ENCODE measurements around the gene SCYGR4. TPM values are rescaled to one million over a fixed set of nuclear protein-coding genes. Genes with fewer than 3 reads are reported as not detected.

Gene SCYGR4
- total RNA-seq, 4 donors from 2014 or later: 1.3 to 7.2 (median 1.5) TPM; not detected in 1

- 76% methylated on average over 10 of the region's 16 CpGs for WGBS
- no peak for TF ChIP-seq EP300 (IDR thresholded peaks at IDR 0.05)
- no peak for TF ChIP-seq POLR2A (IDR thresholded peaks at IDR 0.05)
- Histone ChIP-seq H3K36me3 (no peaks in the 10 kb centered on the region), H3K9me3 (no peaks in the 10 kb centered on the region), H3K27ac (no peak overlapping the region), H3K4me3 (no peak overlapping the region), H3K27me3 (no peaks in the 10 kb centered on the region), H3K4me1 (peaks cover 2% of the 10 kb centered on the region)
- no peak for DNase-seq (ENCODE audit: low spot score in 2 of 2)
Measured at GRCh38 chr2:227608561-227609338, 8.5 kb upstream of the SCYGR4 start.

- H3K27me3 ChIP-seq: no peaks in the 10 kb centered on the region
- H3K27ac ChIP-seq: no peak overlapping the region
- no peak for TF ChIP-seq POLR2AphosphoS5 (IDR thresholded peaks at IDR 0.05)
- no peak for TF ChIP-seq EP300 (IDR thresholded peaks at IDR 0.05)
- no peak for TF ChIP-seq POLR2A (IDR thresholded peaks at IDR 0.05)
- no peak for TF ChIP-seq CTCF (IDR thresholded peaks at IDR 0.05)
- H3K4me1 ChIP-seq: peaks cover 2% of the 10 kb centered on the region
- H3K4me3 ChIP-seq: no peak overlapping the region
- DNase-seq (ENCODE audit: low spot score in 2 of 2): no peak
- no peaks in the 10 kb centered on the region for H3K36me3 ChIP-seq
- no peaks in the 10 kb centered on the region for H3K9me3 ChIP-seq
- 85% methylated on average over 2 of the region's 2 CpGs for WGBS
Measured at GRCh38 chr2:227610123-227610522, 7.2 kb upstream of the SCYGR4 start.

GRCh38 chr2:227612546-227613271 is 4.6 kb upstream of the SCYGR4 start:
- H3K4me1 ChIP-seq: peaks cover 2% of the 10 kb centered on the region
- WGBS: 89% methylated on average over 11 of the region's 11 CpGs
- no peaks in the 10 kb centered on the region for H3K9me3 ChIP-seq
- no peak overlapping the region for H3K27ac ChIP-seq
- DNase-seq (ENCODE audit: low spot score in 2 of 2): no peak
- H3K36me3 ChIP-seq: no peaks in the 10 kb centered on the region
- no peak overlapping the region for H3K4me3 ChIP-seq
- TF ChIP-seq POLR2AphosphoS5 (IDR thresholded peaks at IDR 0.05) (no peak), POLR2A (IDR thresholded peaks at IDR 0.05) (no peak), CTCF (IDR thresholded peaks at IDR 0.05) (no peak), EP300 (IDR thresholded peaks at IDR 0.05) (no peak)
- H3K27me3 ChIP-seq: no peaks in the 10 kb centered on the region

GRCh38 chr2:227613272-227613660 is 4.0 kb upstream of the SCYGR4 start:
- Histone ChIP-seq H3K4me3 (no peak overlapping the region), H3K27me3 (no peaks in the 10 kb centered on the region), H3K9me3 (no peaks in the 10 kb centered on the region), H3K36me3 (no peaks in the 10 kb centered on the region), H3K4me1 (peaks cover 2% of the 10 kb centered on the region), H3K27ac (no peak overlapping the region)
- TF ChIP-seq CTCF (IDR thresholded peaks at IDR 0.05): no peak
- no peak for TF ChIP-seq POLR2AphosphoS5 (IDR thresholded peaks at IDR 0.05)
- 52% methylated on average over 4 of the region's 4 CpGs for WGBS
- DNase-seq (ENCODE audit: low spot score in 2 of 2): no peak

- no peak overlapping the region for H3K27ac ChIP-seq
- no peak for DNase-seq (ENCODE audit: low spot score in 2 of 2)
- H3K27me3 ChIP-seq: no peaks in the 10 kb centered on the region
- TF ChIP-seq EP300 (IDR thresholded peaks at IDR 0.05) (no peak), POLR2A (IDR thresholded peaks at IDR 0.05) (no peak), CTCF (IDR thresholded peaks at IDR 0.05) (no peak), POLR2AphosphoS5 (IDR thresholded peaks at IDR 0.05) (no peak)
- no peaks in the 10 kb centered on the region for H3K9me3 ChIP-seq
- peaks cover 2% of the 10 kb centered on the region for H3K4me1 ChIP-seq
- no peaks in the 10 kb centered on the region for H3K36me3 ChIP-seq
- H3K4me3 ChIP-seq: no peak overlapping the region
- WGBS: 91% methylated on average over 1 of the region's 4 CpGs
Measured at GRCh38 chr2:227614246-227614645, 3.1 kb upstream of the SCYGR4 start.
